C4-2B (cell line): ENCODE results near the gene BRINP2.

Source experiments
- ZFX ChIP-seq: fragments of 450-650 bp; IDR thresholded peaks from 2 replicates; pipeline ENCODE4 v1.6.1; 2017
- TF ChIP-seq, protein P1 (sequence below): fragments of 450-650 bp; conservative IDR thresholded peaks from 2 replicates; pipeline ENCODE4 v1.5.1; 2017; ENCODE audit warnings: mild to moderate bottlenecking

GRCh38 chr1:177281901-177282300, 111.1 kb downstream of the BRINP2 start:
- TF ChIP-seq, protein P1, sequence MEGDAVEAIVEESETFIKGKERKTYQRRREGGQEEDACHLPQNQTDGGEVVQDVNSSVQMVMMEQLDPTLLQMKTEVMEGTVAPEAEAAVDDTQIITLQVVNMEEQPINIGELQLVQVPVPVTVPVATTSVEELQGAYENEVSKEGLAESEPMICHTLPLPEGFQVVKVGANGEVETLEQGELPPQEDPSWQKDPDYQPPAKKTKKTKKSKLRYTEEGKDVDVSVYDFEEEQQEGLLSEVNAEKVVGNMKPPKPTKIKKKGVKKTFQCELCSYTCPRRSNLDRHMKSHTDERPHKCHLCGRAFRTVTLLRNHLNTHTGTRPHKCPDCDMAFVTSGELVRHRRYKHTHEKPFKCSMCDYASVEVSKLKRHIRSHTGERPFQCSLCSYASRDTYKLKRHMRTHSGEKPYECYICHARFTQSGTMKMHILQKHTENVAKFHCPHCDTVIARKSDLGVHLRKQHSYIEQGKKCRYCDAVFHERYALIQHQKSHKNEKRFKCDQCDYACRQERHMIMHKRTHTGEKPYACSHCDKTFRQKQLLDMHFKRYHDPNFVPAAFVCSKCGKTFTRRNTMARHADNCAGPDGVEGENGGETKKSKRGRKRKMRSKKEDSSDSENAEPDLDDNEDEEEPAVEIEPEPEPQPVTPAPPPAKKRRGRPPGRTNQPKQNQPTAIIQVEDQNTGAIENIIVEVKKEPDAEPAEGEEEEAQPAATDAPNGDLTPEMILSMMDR: no peak
- TF ChIP-seq ZFX: no peak
